Natural killer cell (primary cell): ENCODE data around the gene PTPRT. TPM values are rescaled to one million over a fixed set of nuclear protein-coding genes. Genes with fewer than 3 reads are reported as not detected.

Experiments
- ATAC-seq, 3 donors: fragments of 150-1000 bp in 2 of 3; fragments of 200-7000 bp in 1 of 3; cut with Tn5 transposase; 1 replicate in 1 of 3; 2 replicates in 2 of 3; pipeline ENCODE4 v1.10.0; 2021; ENCODE audit warnings: mild to moderate bottlenecking in 2 of 3, moderate library complexity in 2 of 3
- DNase-seq, 2 donors: peaks; one replicate each; pipeline versions ENCODE4 v3.0.0 to v3.0.0-alpha.2; 2013 to 2021; ENCODE audit warnings: mixed read lengths in 1 of 2
- H3K27ac ChIP-seq: one replicate; pipeline ENCODE4 v1.5.1; 2013; ENCODE audit warnings: mild to moderate bottlenecking, low read length
- H3K27me3 ChIP-seq: one replicate; pipeline ENCODE4 v1.6.1; 2013; ENCODE audit warnings: low read length; ENCODE audit not compliant: control insufficient read depth, insufficient read depth
- H3K36me3 ChIP-seq: one replicate; pipeline ENCODE4 v1.6.1; 2013; ENCODE audit warnings: low read length; ENCODE audit not compliant: control insufficient read depth, insufficient read depth
- H3K4me1 ChIP-seq: one replicate; pipeline ENCODE4 v1.6.1; 2013; ENCODE audit warnings: low read length; ENCODE audit not compliant: control insufficient read depth, insufficient read depth
- H3K4me3 ChIP-seq: one replicate; pipeline ENCODE4 v1.5.1; 2013; ENCODE audit warnings: low read length
- H3K9me3 ChIP-seq: one replicate; pipeline ENCODE4 v1.6.1; 2013; ENCODE audit warnings: low read length; ENCODE audit not compliant: control insufficient read depth, insufficient read depth
- H3K27ac Mint-ChIP-seq, 2 donors: one replicate each; pipeline ENCODE4 v1.8.0; 2022; ENCODE audit warnings: mild to moderate bottlenecking in 2 of 2, mixed read lengths in 2 of 2, moderate library complexity in 1 of 2
- H3K27me3 Mint-ChIP-seq, 2 donors: one replicate each; pipeline ENCODE4 v1.8.0; 2022; ENCODE audit warnings: low read depth in 2 of 2, mixed read lengths in 2 of 2
- H3K36me3 Mint-ChIP-seq: one replicate; pipeline ENCODE4 v1.8.0; 2022; ENCODE audit warnings: mixed read lengths
- H3K4me1 Mint-ChIP-seq, 2 donors: one replicate each; pipeline ENCODE4 v1.8.0; 2022; ENCODE audit warnings: mixed read lengths in 2 of 2
- H3K4me3 Mint-ChIP-seq: one replicate; pipeline ENCODE4 v1.8.0; 2022; ENCODE audit warnings: mild to moderate bottlenecking, moderate library complexity, mixed read lengths
- H3K9me3 Mint-ChIP-seq, 2 donors: one replicate each; pipeline ENCODE4 v1.8.0; 2022; ENCODE audit warnings: mixed read lengths in 2 of 2
- WGBS: methylation state at CpG from one replicate; pipeline ENCODE4 v1.1.7; 2013; ENCODE audit warnings: missing lambda C conversion rate; ENCODE audit not compliant: insufficient coverage; 5-methylcytosine and 5-hydroxymethylcytosine counted together
- intact Hi-C: fragments of 100-400 bp; cut with micrococcal nuclease; formaldehyde crosslinking; loops from one replicate; pipeline ENCODE4 v1.14.2; 2022
- total RNA-seq, 4 donors: library from RNA; stranded (reverse); fragments of 120-200 nt in 1 of 4; gene quantifications; one replicate each; pipeline versions ENCODE4 v1.2.3 to v1.2.4, GENCODE V29; 2013 to 2022
- TF ChIP-seq, protein P1 (sequence below): fragments of 200-600 bp; IDR thresholded peaks from one replicate; pipeline ENCODE4 v1.8.0; 2022; ENCODE audit warnings: antibody characterized with exemption

The PTPRT gene
- total RNA-seq, 3 donors from 2014 or later (not counting 1 experiment from before 2014, with no cell fraction given) = not detected

DNA sequence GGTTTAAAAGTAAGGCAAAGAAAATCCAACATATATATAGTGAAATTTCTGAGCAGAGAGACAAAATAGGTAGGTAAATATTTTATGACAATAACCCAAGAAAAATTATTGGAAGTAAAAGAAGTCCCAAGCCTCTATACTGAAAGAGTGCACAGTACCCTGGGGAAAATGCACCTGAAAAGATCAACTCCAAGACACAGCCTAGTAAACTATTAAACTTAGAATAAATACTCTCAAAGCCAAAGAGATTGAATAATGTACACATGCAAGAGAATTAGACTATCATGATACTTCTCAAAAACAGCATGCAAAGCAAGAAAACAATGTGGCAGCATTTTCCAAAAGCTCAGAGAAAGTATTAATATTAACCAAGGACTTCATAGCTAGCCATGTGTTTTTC lies 894.7 kb downstream of the PTPRT start:
- TF ChIP-seq, protein P1, sequence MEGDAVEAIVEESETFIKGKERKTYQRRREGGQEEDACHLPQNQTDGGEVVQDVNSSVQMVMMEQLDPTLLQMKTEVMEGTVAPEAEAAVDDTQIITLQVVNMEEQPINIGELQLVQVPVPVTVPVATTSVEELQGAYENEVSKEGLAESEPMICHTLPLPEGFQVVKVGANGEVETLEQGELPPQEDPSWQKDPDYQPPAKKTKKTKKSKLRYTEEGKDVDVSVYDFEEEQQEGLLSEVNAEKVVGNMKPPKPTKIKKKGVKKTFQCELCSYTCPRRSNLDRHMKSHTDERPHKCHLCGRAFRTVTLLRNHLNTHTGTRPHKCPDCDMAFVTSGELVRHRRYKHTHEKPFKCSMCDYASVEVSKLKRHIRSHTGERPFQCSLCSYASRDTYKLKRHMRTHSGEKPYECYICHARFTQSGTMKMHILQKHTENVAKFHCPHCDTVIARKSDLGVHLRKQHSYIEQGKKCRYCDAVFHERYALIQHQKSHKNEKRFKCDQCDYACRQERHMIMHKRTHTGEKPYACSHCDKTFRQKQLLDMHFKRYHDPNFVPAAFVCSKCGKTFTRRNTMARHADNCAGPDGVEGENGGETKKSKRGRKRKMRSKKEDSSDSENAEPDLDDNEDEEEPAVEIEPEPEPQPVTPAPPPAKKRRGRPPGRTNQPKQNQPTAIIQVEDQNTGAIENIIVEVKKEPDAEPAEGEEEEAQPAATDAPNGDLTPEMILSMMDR = no peak
- DNase-seq (no peak), ATAC-seq (no peak)
- H3K9me3 Mint-ChIP-seq = peaks cover 4 to 5% of the 10 kb centered on the region in 2 donors
- no peak overlapping the region for H3K4me3 Mint-ChIP-seq
- no peaks in the 10 kb centered on the region for H3K4me1 ChIP-seq
- no peaks in the 10 kb centered on the region for H3K36me3 ChIP-seq
- no peak overlapping the region for H3K27ac Mint-ChIP-seq
- no peaks in the 10 kb centered on the region for H3K9me3 ChIP-seq
- H3K4me1 Mint-ChIP-seq = no peaks in the 10 kb centered on the region
- no peak overlapping the region for H3K4me3 ChIP-seq
- no peaks in the 10 kb centered on the region for H3K36me3 Mint-ChIP-seq
- no peak overlapping the region for H3K27ac ChIP-seq
- H3K27me3 Mint-ChIP-seq = no peaks in the 10 kb centered on the region
- intact Hi-C loops = no loop called here
- no peaks in the 10 kb centered on the region for H3K27me3 ChIP-seq

DNA sequence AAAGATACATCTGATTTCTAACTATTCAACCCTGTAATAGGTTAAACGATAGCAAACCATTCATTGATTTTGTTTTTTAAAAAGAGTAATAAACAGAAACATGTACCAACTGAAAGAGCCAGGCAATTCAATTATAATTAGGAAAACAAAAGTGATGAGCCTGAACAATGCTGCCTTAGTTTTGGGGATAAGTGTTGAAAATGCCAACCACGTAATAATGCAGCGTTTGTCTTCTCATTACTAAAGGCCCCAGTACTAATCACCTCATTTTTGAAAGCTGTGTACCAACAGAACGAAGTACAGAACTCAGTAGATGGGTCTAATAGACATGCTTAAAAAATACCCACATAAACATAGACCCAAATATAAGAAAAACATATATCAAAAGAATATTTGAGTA lies 907.9 kb downstream of the PTPRT start:
- Mint-ChIP-seq H3K36me3 (no peaks in the 10 kb centered on the region), H3K9me3 (peaks cover 3 to 13% of the 10 kb centered on the region in 2 donors), H3K4me3 (no peak overlapping the region), H3K27me3 (no peaks in the 10 kb centered on the region), H3K27ac (no peak overlapping the region), H3K4me1 (no peaks in the 10 kb centered on the region)
- no peak for DNase-seq
- intact Hi-C loops = no loop called here
- no peak overlapping the region for H3K4me3 ChIP-seq
- H3K4me1 ChIP-seq = no peaks in the 10 kb centered on the region
- 87% methylated on average over 2 of the region's 4 CpGs for WGBS
- H3K9me3 ChIP-seq = no peaks in the 10 kb centered on the region
- no peak for ATAC-seq
- no peaks in the 10 kb centered on the region for H3K27me3 ChIP-seq
- H3K27ac ChIP-seq = no peak overlapping the region
- no peaks in the 10 kb centered on the region for H3K36me3 ChIP-seq
- TF ChIP-seq, protein P1 = no peak

DNA sequence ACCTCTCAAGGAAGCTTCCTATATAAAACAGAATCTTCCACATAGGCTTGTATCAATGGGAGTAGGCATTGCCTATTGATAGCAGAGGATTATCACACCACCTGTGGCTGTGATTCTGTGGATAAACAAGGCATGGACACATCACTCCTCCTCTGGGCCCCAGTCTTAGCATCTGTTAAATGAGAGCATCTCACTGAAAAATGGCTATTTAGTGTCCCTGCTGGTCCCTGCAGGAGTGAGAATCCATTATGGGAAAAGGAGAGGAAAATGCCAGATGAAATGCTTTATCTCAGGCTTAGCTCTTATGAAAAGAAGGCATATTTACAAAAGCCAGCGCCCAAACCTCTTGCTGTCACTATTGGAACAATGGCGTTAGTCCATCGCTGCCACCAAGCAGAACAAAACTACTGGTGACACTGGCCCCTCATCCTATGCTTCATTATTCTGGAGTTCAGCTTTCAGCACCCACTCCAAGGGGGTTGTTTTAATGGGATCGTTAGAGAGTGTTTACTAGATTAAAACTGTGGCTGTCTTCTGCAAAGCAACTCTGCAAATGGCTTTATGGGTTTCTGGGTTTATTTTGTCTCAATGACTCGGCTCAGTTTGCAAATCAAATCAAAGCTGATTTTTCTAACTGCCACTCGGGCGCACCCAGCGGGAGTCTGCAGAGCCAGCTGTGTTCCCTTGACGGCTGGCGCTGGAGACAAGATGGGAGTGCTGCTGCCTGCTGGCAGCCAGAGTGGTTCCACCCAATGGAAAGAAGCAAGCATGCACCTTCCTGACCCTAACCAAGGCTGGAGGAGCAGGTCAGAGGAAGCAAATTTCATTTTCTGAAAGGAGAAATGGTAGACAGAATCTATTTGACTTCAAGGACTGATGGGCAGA lies 912.7 kb downstream of the PTPRT start:
- H3K9me3 Mint-ChIP-seq = peaks cover 3 to 13% of the 10 kb centered on the region in 2 donors
- no peaks in the 10 kb centered on the region for H3K9me3 ChIP-seq
- TF ChIP-seq, protein P1 = no peak
- ATAC-seq = no peak
- H3K4me1 Mint-ChIP-seq = no peaks in the 10 kb centered on the region
- no peak overlapping the region for H3K4me3 Mint-ChIP-seq
- intact Hi-C loops = no loop called here
- no peaks in the 10 kb centered on the region for H3K4me1 ChIP-seq
- H3K27me3 ChIP-seq = no peaks in the 10 kb centered on the region
- no peak overlapping the region for H3K4me3 ChIP-seq
- H3K36me3 ChIP-seq = no peaks in the 10 kb centered on the region
- no peak overlapping the region for H3K27ac Mint-ChIP-seq
- WGBS = 75% methylated on average over 10 of the region's 10 CpGs
- H3K36me3 Mint-ChIP-seq = no peaks in the 10 kb centered on the region
- DNase-seq = no peak
- no peak overlapping the region for H3K27ac ChIP-seq
- H3K27me3 Mint-ChIP-seq = no peaks in the 10 kb centered on the region

DNA sequence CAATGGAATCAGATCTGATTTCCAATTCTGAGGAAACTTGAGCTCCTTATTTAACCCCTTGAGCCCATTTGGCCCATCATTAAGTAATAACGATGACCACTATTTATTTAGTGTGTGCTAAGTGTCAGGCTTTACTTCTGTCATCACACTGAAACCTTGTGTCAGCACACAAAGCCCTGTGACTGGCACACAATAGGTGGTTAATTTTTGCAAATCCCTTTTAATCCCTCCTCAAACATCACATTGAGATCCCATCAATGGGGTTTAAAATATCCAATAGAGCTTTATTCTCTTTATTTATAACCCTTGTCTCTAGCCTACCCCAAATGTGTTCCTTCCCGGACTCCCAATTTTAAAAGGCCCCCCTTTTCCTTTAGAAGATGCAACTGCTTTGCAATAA lies 914.7 kb downstream of the PTPRT start:
- DNase-seq (no peak), ATAC-seq (no peak)
- H3K27ac Mint-ChIP-seq = no peak overlapping the region
- no peaks in the 10 kb centered on the region for H3K4me1 Mint-ChIP-seq
- H3K9me3 Mint-ChIP-seq = peaks cover 0 to 10% of the 10 kb centered on the region in 2 donors
- H3K4me3 Mint-ChIP-seq = no peak overlapping the region
- Histone ChIP-seq H3K27me3 (no peaks in the 10 kb centered on the region), H3K4me3 (no peak overlapping the region), H3K27ac (no peak overlapping the region), H3K4me1 (no peaks in the 10 kb centered on the region), H3K9me3 (no peaks in the 10 kb centered on the region), H3K36me3 (no peaks in the 10 kb centered on the region)
- 50% methylated on average over 2 of the region's 2 CpGs for WGBS
- peaks cover 0 to 3% of the 10 kb centered on the region in 2 donors for H3K27me3 Mint-ChIP-seq
- TF ChIP-seq, protein P1 = no peak
- no peaks in the 10 kb centered on the region for H3K36me3 Mint-ChIP-seq
- intact Hi-C loops = no loop called here
